Keratinocyte (primary cell): Measurements from ENCODE around the gene ZNF320.

Experiments used
- CTCF ChIP-seq, 3 experiments: IDR thresholded peaks in 1 of 3; conservative IDR thresholded peaks in 1 of 3; optimal IDR thresholded peaks in 1 of 3; 2 replicates in 2 of 3; 3 replicates in 1 of 3; pipeline versions ENCODE3 to v1.5.1; 2011; ENCODE audit warnings: low read length in 3 of 3, mild to moderate bottlenecking in 3 of 3, moderate library complexity in 2 of 3, control low read depth in 1 of 3, inconsistent platforms in 1 of 3; ENCODE audit not compliant: insufficient read depth in 2 of 3; ENCODE audit errors: extremely low read depth in 1 of 3
- EZH2 ChIP-seq: IDR thresholded peaks from one replicate; pipeline ENCODE4 v1.6.1; 2012; ENCODE audit warnings: inconsistent platforms, mild to moderate bottlenecking, low read length, moderate library complexity

- TF ChIP-seq CTCF (optimal IDR thresholded peaks at IDR 0.05 in 1 of 3, IDR thresholded peaks at IDR 0.05 in 1 of 3, conservative IDR thresholded peaks at IDR 0.05 in 1 of 3; ENCODE audit: extremely low read depth in 1 of 3, insufficient read depth in 2 of 3, low read length in 3 of 3) (no peak), EZH2 (no peak)
These were observed 851 bp downstream of the ZNF320 start for GRCh38 chr19:52896431-52897137.
